WI38 (cell line): Measurements from ENCODE around the gene RNF169.

Experiments used
- H3K4me3 ChIP-seq: 2 replicates; pipeline ENCODE4 v1.5.1; 2011; ENCODE audit warnings: low read depth, mild to moderate bottlenecking, control low read depth, low read length
- CTCF ChIP-seq: IDR thresholded peaks from 2 replicates; pipeline ENCODE4 v1.5.1; 2012; ENCODE audit warnings: low read depth, mild to moderate bottlenecking, control low read depth, low read length

The RNF169 gene

GRCh38 chr11:74780248-74781005, 31.8 kb downstream of the RNF169 start:
- no peak overlapping the region for H3K4me3 ChIP-seq
- TF ChIP-seq CTCF: no peak

GRCh38 chr11:74783241-74783871, 34.7 kb downstream of the RNF169 start:
- no peak for TF ChIP-seq CTCF
- no peak overlapping the region for H3K4me3 ChIP-seq

GRCh38 chr11:74784234-74784633, 35.6 kb downstream of the RNF169 start:
- no peak overlapping the region for H3K4me3 ChIP-seq
- TF ChIP-seq CTCF: no peak

- H3K4me3 ChIP-seq: no peak overlapping the region
- no peak for TF ChIP-seq CTCF
Observed at GRCh38 chr11:74784726-74785125, 36.1 kb downstream of the RNF169 start.

- TF ChIP-seq CTCF: no peak
- H3K4me3 ChIP-seq: no peak overlapping the region
Observed at GRCh38 chr11:74786574-74786973, 37.9 kb downstream of the RNF169 start.

- TF ChIP-seq CTCF: no peak
- no peak overlapping the region for H3K4me3 ChIP-seq
Observed at GRCh38 chr11:74791333-74792100, 42.9 kb downstream of the RNF169 start.

GRCh38 chr11:74806267-74806666, 57.6 kb downstream of the RNF169 start:
- H3K4me3 ChIP-seq: no peak overlapping the region
- no peak for TF ChIP-seq CTCF
